IPS DF 19.7 (cell line): ENCODE data around the gene RAPGEF4.

Experiments used
- DNase-seq: peaks from one replicate; pipeline ENCODE4 v3.0.0-alpha.2; 2013; ENCODE audit warnings: low read depth, low spot score

The RAPGEF4 gene

DNA sequence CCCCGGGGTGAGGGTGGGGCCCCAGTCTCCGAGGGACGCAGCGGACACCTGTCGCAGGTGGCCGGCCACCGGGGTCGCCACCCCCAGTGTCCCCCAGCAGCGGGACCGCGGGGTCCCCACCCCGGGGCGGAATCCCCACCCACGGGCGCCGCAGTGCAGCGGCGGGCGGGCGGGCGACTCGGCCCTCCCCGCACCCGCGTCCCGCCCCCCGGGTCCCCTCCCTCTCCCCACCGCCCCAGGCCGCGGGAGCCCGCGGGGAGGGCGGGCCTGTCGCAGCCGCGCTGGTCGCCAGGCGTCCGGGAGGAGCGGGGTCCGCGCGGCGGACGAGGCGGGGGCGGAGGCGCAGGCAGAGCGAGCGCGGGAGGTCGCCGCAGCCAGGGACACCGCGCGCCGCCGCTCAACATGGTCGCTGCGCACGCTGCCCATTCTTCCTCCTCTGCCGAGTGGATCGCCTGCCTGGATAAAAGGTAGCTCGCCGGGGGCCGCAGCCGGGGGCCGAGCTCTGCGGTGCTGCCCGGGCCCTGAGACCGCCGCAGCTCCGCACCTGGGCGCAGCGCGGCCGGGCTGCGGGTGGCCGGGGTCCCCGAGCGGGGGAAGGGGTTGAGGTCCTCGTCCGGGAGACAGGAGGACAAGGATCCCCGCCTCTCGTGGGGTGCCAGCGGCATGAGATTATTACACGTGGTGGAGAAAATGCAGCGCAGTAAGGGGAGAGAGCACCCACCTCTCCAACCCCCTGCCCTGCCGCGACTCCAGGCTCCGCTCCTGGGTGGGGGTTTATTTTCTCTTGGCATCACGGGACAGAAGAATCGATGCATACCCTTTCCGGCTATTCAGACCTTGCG lies at the start of gene RAPGEF4:
Gene RAPGEF4 (plus strand): TSS at position 264 of the 842 bp plus-strand sequence. CDS start 139 bp downstream, at position 403.
- DNase-seq, result no peak

DNA sequence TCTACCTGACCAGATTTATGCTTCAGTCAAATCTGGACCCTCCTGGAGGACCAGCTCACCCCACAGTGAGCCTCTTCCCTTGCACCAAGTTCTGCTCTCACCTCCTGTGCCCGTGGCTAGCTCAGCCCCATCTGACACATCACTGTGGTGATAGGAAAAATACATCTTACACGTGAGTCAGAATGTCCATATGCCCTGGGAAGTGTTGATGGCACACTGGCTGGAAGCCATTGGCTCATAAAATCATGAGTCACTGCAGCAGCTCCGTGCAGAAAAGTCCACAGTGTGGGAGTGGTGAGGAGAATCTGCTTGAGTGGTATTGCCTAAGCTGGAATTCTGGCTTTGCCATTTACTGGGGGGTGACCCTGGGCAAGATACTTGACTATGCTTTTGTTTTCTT lies 42.6 kb upstream of the RAPGEF4 start:
- no peak for DNase-seq

GRCh38 chr2:172693529-172694455 lies 41.9 kb upstream of the RAPGEF4 start:
- DNase-seq, result no peak

DNA sequence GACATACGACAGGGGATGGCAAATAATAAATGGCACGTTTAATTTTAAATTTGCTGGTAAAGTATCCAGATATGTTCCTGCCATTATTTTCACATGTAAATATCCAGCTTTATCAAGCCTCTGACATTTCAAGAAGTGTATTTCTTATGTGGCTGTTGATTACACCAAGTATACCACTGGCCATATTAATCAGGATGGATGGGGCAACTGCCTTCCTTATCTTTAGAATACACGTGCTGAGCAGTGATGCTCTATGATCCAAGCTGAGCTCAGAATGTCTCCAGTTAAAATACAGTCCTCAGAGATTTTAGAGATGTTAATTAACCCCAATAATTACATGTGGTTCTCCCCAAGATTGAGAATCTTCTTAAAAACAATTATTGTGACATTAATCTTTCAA lies 38.3 kb upstream of the RAPGEF4 start:
- no peak for DNase-seq

DNA sequence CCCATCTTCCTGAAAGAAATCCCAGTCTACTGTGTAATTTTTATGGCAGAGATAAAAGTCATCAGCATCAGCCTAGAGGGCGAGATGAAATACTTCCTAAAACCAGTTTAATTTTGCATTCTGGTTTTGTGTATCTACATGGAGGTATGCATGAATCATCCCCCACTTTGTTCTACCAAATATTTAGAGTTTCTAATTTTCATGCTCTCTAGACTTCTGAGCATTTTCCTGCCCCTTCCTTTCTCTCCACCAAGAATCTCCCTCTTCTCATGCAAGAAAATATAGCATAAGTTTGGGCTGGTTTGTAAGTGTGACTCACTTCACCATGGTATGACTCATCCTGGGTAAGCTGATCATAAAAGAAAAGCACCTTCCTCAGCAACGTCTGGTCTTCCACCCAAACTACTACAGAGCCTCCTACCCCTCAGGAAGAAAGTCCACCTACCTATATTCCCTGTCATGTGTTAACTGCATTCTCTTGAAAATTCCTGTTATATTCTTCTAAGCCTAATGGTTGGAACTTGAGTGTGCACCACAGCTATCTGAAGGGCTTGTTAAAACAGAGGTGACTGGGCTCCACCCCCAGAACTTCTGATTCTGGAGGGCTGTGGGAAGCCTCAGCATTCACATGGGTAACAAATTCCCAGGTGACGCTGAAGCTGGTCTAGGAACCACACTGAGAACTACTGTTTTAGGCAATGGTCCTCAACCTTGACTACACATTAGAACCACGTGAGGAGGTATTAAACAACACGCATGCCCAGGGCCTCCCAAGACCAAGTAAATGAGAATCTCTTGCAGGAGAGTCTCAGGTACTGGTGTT lies 37.4 kb upstream of the RAPGEF4 start:
- DNase-seq, result no peak

GRCh38 chr2:172701250-172701649 lies 34.4 kb upstream of the RAPGEF4 start:
- DNase-seq, result no peak

DNA sequence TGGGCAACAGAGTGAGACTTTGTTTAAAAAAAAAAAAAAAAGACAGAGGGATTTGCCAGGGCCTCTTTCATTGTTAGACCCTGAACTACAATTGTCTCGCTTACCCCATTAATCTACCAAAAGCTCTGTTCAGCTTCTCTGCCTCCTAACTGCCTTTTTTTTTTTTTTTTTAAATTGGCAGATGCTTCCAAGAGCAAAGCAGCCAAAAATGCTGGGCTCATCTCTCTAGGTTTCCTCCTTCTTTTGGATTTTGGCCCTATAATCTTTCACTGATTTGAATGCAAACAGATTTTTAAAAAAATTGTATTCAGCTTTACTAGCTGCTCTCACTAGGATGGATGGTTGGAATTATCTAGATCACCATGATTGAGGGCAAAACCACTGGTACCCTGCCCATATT lies 33.2 kb upstream of the RAPGEF4 start:
- DNase-seq, result no peak

DNA sequence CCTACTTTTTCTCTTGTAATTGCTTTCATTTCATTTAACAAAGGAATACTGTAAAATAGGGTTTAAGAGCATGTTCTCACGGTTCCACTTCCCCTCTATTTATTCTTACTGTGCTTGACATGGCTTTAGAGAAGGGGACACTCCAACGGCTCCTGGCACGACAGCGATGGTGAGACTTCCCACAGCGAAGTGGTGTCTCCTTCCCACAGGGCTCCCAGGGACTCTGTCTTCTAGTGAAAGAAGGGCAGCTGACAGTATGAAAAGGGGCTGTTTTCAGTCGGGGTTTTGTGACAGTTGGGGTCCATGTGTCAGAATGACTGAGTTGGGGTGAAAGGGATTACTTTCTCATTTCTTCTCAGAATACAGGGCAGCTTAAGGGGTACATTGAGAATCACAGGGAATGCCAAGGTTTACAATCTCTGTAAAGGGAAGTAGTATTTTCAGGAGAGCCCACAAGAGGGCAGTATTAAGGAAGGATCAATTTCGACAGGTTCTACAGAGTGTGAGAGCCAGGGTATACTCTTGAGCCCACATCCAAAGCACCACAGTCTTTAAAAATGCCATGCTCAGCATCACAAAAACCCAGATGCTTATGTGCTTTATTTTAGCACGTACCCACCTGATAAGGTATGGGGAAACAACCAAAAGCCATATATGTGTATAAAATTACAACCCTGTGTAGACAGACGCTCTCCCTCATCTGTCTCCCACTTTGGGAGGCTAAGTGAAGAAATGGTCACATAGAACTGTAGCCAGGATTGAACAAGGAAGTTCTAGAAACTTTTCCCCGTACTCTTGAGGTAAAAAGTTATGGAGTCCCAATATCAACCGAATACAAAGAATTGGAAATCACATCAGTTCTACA lies 31.3 kb upstream of the RAPGEF4 start:
- DNase-seq, result no peak

- no peak for DNase-seq
These were observed 30.3 kb upstream of the RAPGEF4 start for GRCh38 chr2:172705352-172705751.

GRCh38 chr2:172708247-172708646 lies 27.4 kb upstream of the RAPGEF4 start:
- DNase-seq, result no peak

- no peak for DNase-seq
These were observed 25.9 kb upstream of the RAPGEF4 start for GRCh38 chr2:172709566-172710291.

GRCh38 chr2:172710584-172711047 lies 25.0 kb upstream of the RAPGEF4 start:
- no peak for DNase-seq

DNA sequence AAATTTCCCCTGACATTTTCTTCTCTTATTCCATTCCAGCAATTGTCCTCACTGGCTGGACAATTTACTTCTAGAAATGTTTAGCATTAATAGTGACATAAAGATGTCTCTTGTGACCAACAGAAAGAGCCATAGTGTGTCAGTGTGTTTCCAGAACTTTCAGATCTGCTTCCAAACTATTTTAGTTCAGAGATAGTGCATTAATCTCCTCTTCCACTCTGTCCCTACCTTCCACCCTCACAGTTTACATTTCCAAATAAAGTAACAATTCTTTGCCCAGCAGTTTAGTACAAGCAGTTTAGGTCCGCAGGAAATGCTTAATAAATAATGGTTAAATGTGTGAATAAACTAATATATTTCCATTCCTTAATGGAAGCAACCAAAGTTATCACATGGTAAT lies 24.5 kb upstream of the RAPGEF4 start:
- no peak for DNase-seq

DNA sequence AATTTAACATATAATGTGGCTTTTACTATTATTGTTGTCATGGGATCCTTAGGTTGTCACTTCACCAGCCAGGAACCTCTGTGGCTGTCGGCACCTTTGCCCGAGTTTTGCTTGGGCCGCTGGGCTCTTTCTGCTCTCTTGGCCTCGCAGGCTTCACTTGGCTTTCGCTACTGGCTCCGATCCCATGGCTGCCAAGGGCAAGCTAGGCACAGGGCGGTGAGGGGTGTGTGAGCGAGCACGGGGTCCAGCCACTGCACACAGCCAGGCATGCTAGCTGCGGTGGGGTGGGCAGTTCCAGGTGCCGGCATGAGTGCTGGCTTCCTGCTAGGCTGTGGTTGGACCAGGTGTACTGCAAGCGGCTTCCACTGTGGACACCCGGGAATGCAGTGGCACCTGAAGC lies 23.4 kb upstream of the RAPGEF4 start:
- no peak for DNase-seq

DNA sequence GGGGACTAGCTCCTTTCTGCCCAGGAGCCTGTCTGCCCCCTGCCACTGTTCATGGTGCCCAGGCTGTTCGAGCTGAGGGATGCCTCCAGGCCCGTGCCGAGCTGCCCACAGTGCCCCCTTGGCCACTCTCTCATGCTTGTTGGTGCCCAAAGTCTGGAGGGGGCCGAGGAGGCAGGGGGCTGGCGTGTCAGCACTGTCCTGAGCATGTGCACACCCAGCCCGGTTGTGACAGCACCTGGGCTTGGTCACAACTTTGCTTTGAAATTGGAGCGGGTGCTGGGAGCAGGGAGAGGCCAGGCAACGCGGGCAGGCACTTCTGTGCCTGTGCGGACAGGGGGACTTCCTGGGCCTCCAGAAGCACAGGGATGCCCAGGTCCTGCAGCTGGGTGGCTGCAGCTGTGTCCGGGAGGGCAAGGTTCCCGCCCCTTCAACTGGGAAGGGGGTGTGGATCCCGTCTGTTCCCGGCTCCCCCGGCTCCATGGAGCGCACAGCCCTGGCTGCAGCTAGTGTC lies 22.2 kb upstream of the RAPGEF4 start:
- no peak for DNase-seq

DNA sequence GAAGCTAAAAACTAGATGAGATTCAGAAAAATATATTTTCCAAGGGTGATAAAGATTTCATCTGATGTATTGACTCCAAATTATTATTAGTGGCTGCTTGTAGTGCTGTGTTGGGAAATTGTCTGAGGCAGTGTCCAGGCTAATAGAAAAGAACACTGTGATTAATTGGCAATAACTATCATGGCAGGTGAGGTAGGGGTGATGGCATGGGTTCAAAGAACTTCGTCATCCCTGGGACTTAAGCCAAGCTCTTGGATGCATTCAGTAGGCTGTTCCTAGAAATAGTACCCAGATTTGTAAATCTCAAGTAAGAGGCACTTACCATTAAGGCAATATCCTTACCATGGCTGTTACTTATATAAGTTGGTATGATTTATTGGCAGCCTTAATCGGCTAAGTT lies 13.2 kb upstream of the RAPGEF4 start:
- DNase-seq, result no peak

- no peak for DNase-seq
These were observed 12.4 kb upstream of the RAPGEF4 start for GRCh38 chr2:172723286-172723685.

- DNase-seq, result no peak
These were observed 10.9 kb upstream of the RAPGEF4 start for GRCh38 chr2:172724724-172725123.

- no peak for DNase-seq
These were observed 10.4 kb upstream of the RAPGEF4 start for GRCh38 chr2:172725284-172725683.

GRCh38 chr2:172725746-172726145 lies 9.9 kb upstream of the RAPGEF4 start:
- no peak for DNase-seq
